ENCODE results near the gene SLC8A1. TPM values are rescaled to one million over a fixed set of nuclear protein-coding genes. Genes with fewer than 3 reads are reported as not detected.

Gene SLC8A1
- total RNA-seq, 3 donors from 2014 or later, result 6.0 to 164 (median 17.0) TPM

GRCh38 chr2:40251137-40251536 is 200.8 kb downstream of the SLC8A1 start:
- no peak for TF ChIP-seq CTCF (IDR thresholded peaks at IDR 0.05)
- peak; percentile 50 for ATAC-seq

GRCh38 chr2:40249577-40249976 is 202.3 kb downstream of the SLC8A1 start:
- no peaks in the 10 kb centered on the region for H3K4me1 ChIP-seq (ENCODE audit: low read depth)
- no peak for DNase-seq
- TF ChIP-seq CTCF (IDR thresholded peaks at IDR 0.05), result no peak

More at GRCh38 chr2:40251137-40251536, 200.8 kb downstream of the SLC8A1 start:
- H3K9me3 ChIP-seq, result no peaks in the 10 kb centered on the region
- H3K4me1 ChIP-seq (ENCODE audit: low read depth), result no peaks in the 10 kb centered on the region
- intact Hi-C loops (cut with DNase I, micrococcal nuclease), result no loop called here
- no peak for DNase-seq
- no peaks in the 10 kb centered on the region for H3K36me3 ChIP-seq (ENCODE audit: low read depth)
- no peak overlapping the region for H3K4me3 ChIP-seq

GRCh38 chr2:40248294-40248693 is 203.6 kb downstream of the SLC8A1 start:
- TF ChIP-seq CTCF (IDR thresholded peaks at IDR 0.05), result no peak
- intact Hi-C loops (cut with DNase I, micrococcal nuclease), result no loop called here
- no peaks in the 10 kb centered on the region for H3K36me3 ChIP-seq (ENCODE audit: low read depth)
- no peak overlapping the region for H3K4me3 ChIP-seq
- DNase-seq (no peak), ATAC-seq (peak; percentile 72)
- H3K4me1 ChIP-seq (ENCODE audit: low read depth), result no peaks in the 10 kb centered on the region
- H3K9me3 ChIP-seq, result no peaks in the 10 kb centered on the region

More at GRCh38 chr2:40249577-40249976, 202.3 kb downstream of the SLC8A1 start:
- no peak for ATAC-seq
- H3K9me3 ChIP-seq, result no peaks in the 10 kb centered on the region
- H3K4me3 ChIP-seq, result no peak overlapping the region
- intact Hi-C loops (cut with DNase I, micrococcal nuclease), result no loop called here
- H3K36me3 ChIP-seq (ENCODE audit: low read depth), result no peaks in the 10 kb centered on the region

- no peaks in the 10 kb centered on the region for H3K36me3 ChIP-seq (ENCODE audit: low read depth)
- intact Hi-C loops (cut with DNase I, micrococcal nuclease), result no loop called here
- no peaks in the 10 kb centered on the region for H3K4me1 ChIP-seq (ENCODE audit: low read depth)
- TF ChIP-seq CTCF (IDR thresholded peaks at IDR 0.05), result no peak
- DNase-seq (peak in 2 of 3 donors; percentile 26 to 69), ATAC-seq (peak; percentile 83)
- no peaks in the 10 kb centered on the region for H3K9me3 ChIP-seq
- no peak overlapping the region for H3K4me3 ChIP-seq
Observed at GRCh38 chr2:40244675-40245074, 207.2 kb downstream of the SLC8A1 start.

GRCh38 chr2:40244251-40244650 is 207.6 kb downstream of the SLC8A1 start:
- H3K36me3 ChIP-seq (ENCODE audit: low read depth), result no peaks in the 10 kb centered on the region
- TF ChIP-seq CTCF (IDR thresholded peaks at IDR 0.05), result no peak
- H3K4me3 ChIP-seq, result no peak overlapping the region
- H3K4me1 ChIP-seq (ENCODE audit: low read depth), result no peaks in the 10 kb centered on the region
- ATAC-seq, result no peak
- intact Hi-C loops (cut with DNase I, micrococcal nuclease), result no loop called here
- no peaks in the 10 kb centered on the region for H3K9me3 ChIP-seq
- no peak for DNase-seq
